HUES64 (cell line): ENCODE results near the gene ATG9B.

ENCODE experiments used
- H3K27ac ChIP-seq: 2 replicates; pipeline ENCODE4 v1.7.0; 2013; ENCODE audit warnings: low read depth, low read length, inconsistent platforms
- H3K27me3 ChIP-seq: 2 replicates; pipeline ENCODE4 v1.6.1; 2013; ENCODE audit warnings: mild to moderate bottlenecking, low read length; ENCODE audit not compliant: insufficient read depth
- H3K36me3 ChIP-seq: 2 replicates; pipeline ENCODE4 v1.6.1; 2013; ENCODE audit warnings: mild to moderate bottlenecking, low read length; ENCODE audit not compliant: insufficient read depth
- H3K4me1 ChIP-seq: 2 replicates; pipeline ENCODE4 v1.6.1; 2013; ENCODE audit warnings: mild to moderate bottlenecking, low read length, moderate library complexity; ENCODE audit not compliant: insufficient read depth
- H3K4me3 ChIP-seq: 2 replicates; pipeline ENCODE4 v1.5.1; 2013; ENCODE audit warnings: mild to moderate bottlenecking, low read length, moderate library complexity
- H3K9ac ChIP-seq: 2 replicates; pipeline ENCODE4 v1.6.1; 2013; ENCODE audit warnings: mild to moderate bottlenecking, low read depth, low read length
- H3K9me3 ChIP-seq: 2 replicates; pipeline ENCODE4 v1.6.1; 2013; ENCODE audit warnings: low read depth, low read length; ENCODE audit not compliant: insufficient read depth
- WGBS: fragments of 150-250, 120-280 bp; methylation state at CpG from one replicate; pipeline ENCODE4 v1.1.7; 2013; ENCODE audit warnings: missing lambda C conversion rate; 5-methylcytosine and 5-hydroxymethylcytosine counted together

Gene ATG9B

GRCh38 chr7:150968056-150968733 is 56.1 kb downstream of the ATG9B start:
- 94% methylated on average over 15 of the region's 15 CpGs for WGBS
- no peak overlapping the region for H3K4me3 ChIP-seq
- no peak overlapping the region for H3K9ac ChIP-seq
- no peaks in the 10 kb centered on the region for H3K36me3 ChIP-seq
- H3K27ac ChIP-seq: no peak overlapping the region
- H3K27me3 ChIP-seq: no peaks in the 10 kb centered on the region; the same call in 1 of the 2 replicates
- H3K4me1 ChIP-seq: peaks cover 13% of the 10 kb centered on the region
- no peaks in the 10 kb centered on the region for H3K9me3 ChIP-seq

GRCh38 chr7:150967349-150967748 is 56.9 kb downstream of the ATG9B start:
- no peaks in the 10 kb centered on the region for H3K36me3 ChIP-seq
- no peaks in the 10 kb centered on the region for H3K27me3 ChIP-seq
- no peaks in the 10 kb centered on the region for H3K9me3 ChIP-seq
- no peak overlapping the region for H3K4me3 ChIP-seq
- no peak overlapping the region for H3K27ac ChIP-seq
- no peak overlapping the region for H3K9ac ChIP-seq
- WGBS: 93% methylated on average over 6 of the region's 6 CpGs
- H3K4me1 ChIP-seq: peaks cover 18% of the 10 kb centered on the region

GRCh38 chr7:150966002-150966401 is 58.3 kb downstream of the ATG9B start:
- Histone ChIP-seq H3K36me3 (no peaks in the 10 kb centered on the region), H3K27me3 (no peaks in the 10 kb centered on the region), H3K4me1 (peaks cover 17% of the 10 kb centered on the region), H3K9me3 (no peaks in the 10 kb centered on the region), H3K9ac (no peak overlapping the region), H3K27ac (no peak overlapping the region), H3K4me3 (no peak overlapping the region)
- 90% methylated on average over 1 of the region's 1 CpG for WGBS

- H3K9ac ChIP-seq: no peak overlapping the region
- 90% methylated on average over 16 of the region's 16 CpGs for WGBS
- H3K4me3 ChIP-seq: no peak overlapping the region
- H3K36me3 ChIP-seq: no peaks in the 10 kb centered on the region
- no peaks in the 10 kb centered on the region for H3K9me3 ChIP-seq
- H3K27ac ChIP-seq: no peak overlapping the region
- H3K4me1 ChIP-seq: peaks cover 17% of the 10 kb centered on the region
- no peaks in the 10 kb centered on the region for H3K27me3 ChIP-seq
Observed at GRCh38 chr7:150965273-150965830, 58.9 kb downstream of the ATG9B start.
